Cardiac muscle cell (in vitro differentiated cells and primary cell): ENCODE measurements around the gene VASH1. TPM values are rescaled to one million over a fixed set of nuclear protein-coding genes. Genes with fewer than 3 reads are reported as not detected.

Experiments
- DNase-seq, 2 donors: peaks; one replicate each; pipeline versions ENCODE4 v3.0.0 to v3.0.0-alpha.2; 2010 to 2017; ENCODE audit warnings: low read depth in 1 of 2, low spot score in 1 of 2
- H3K27ac ChIP-seq: fragments of 200-600 bp; sonication (generic); 2 replicates; pipeline ENCODE4 v1.5.1; 2016
- H3K27me3 ChIP-seq: fragments of 200-600 bp; sonication (generic); 2 replicates; pipeline ENCODE4 v1.6.0; 2016; ENCODE audit warnings: control low read depth
- H3K36me3 ChIP-seq: fragments of 200-600 bp; sonication (generic); 2 replicates; pipeline ENCODE4 v1.5.1; 2016; ENCODE audit warnings: control low read depth
- H3K4me1 ChIP-seq: fragments of 200-600 bp; sonication (generic); 2 replicates; pipeline ENCODE4 v1.8.1; 2017; ENCODE audit warnings: low read depth, mild to moderate bottlenecking, mixed run types
- H3K4me3 ChIP-seq: fragments of 200-600 bp; sonication (generic); 2 replicates; pipeline ENCODE4 v1.5.1; 2016; ENCODE audit warnings: mild to moderate bottlenecking
- H3K9me3 ChIP-seq: fragments of 200-600 bp; sonication (generic); 2 replicates; pipeline ENCODE4 v1.5.1; 2017; ENCODE audit warnings: low read depth, mild to moderate bottlenecking, control low read depth
- CTCF ChIP-seq: IDR thresholded peaks from 2 replicates; pipeline ENCODE4 v1.5.1; 2012; ENCODE audit warnings: low read depth, mild to moderate bottlenecking, low read length
- polyA plus RNA-seq: library from polyadenylated mRNA; unstranded; fragments of >200 nt; fragmentation: Nextera tagmentation; extraction: Ambion mirVana; gene quantifications from 2 replicates; pipeline ENCODE4 v1.2.1, GENCODE V29; 2016
- total RNA-seq: library from RNA; depleted of rRNA; stranded (reverse); fragments of >200 nt; gene quantifications from 2 replicates; pipeline ENCODE4 v1.2.3, GENCODE V29; 2016

The VASH1 gene
- total and polyA plus RNA-seq, 2 experiments from 2014 or later: 22.1 to 41.0 TPM

DNA sequence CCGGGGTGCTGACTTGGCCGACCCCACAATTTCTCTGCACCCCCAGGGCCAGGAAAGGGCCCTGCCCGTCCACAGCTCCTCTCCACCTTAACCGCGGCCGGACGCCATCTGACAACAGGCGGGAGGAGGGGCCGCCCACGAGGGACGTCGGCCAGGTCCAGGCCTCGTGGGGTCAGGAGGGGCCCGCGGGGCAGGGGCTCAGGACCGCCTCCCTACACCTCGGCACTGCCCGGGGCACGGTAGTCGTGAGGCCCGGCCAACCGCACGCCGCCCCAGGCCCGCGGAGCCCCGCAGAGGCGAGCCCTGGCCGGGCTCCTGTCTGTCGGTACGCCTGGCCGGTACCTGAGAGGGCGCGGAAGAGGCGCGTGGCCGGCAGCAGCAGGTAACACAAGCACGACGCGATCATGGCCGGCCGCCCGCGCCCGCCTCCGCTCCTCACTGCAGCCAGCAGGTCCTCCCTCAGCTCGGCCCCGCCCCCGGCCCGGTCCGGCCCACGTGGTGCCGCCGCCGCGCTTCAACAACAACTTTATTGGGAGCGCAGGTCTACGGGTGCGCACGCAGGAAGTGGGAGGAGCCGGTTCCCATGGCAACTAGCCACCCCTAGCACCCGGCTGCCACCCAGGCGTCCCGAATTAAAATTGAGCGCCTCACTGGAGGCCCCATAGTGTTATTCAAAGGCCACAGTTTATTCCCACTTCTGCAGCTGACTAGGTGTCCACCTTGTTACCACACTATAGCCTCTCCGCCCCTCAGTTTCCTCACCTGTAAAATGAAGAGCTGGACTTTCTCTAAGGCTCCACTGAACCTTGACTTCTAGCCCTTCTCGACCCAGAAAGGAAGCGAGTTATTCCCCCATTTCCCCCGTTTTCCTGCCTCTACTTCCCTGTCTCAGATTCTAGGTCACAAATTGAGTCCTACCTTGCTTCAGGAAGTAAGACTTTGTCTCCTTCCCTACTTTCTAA lies 51.4 kb downstream of the VASH1 start, which contains the start of gene ANGEL1:
Gene ANGEL1, minus strand, starts transcription at position 461 of the 962 bp plus-strand sequence. Its CDS starts 55 bp downstream, at position 406.
- Histone ChIP-seq H3K27ac (peak within 1 kb of the TSS; percentile 77), H3K4me3 (peak within 1 kb of the TSS; percentile 60), H3K27me3 (no peaks in the 10 kb centered on the region), H3K9me3 (no peaks in the 10 kb centered on the region), H3K4me1 (peaks cover 15% of the 10 kb centered on the region), H3K36me3 (peaks cover 9% of the 10 kb centered on the region)
- peak; percentile 94 to 98 for DNase-seq
- TF ChIP-seq CTCF: no peak

DNA sequence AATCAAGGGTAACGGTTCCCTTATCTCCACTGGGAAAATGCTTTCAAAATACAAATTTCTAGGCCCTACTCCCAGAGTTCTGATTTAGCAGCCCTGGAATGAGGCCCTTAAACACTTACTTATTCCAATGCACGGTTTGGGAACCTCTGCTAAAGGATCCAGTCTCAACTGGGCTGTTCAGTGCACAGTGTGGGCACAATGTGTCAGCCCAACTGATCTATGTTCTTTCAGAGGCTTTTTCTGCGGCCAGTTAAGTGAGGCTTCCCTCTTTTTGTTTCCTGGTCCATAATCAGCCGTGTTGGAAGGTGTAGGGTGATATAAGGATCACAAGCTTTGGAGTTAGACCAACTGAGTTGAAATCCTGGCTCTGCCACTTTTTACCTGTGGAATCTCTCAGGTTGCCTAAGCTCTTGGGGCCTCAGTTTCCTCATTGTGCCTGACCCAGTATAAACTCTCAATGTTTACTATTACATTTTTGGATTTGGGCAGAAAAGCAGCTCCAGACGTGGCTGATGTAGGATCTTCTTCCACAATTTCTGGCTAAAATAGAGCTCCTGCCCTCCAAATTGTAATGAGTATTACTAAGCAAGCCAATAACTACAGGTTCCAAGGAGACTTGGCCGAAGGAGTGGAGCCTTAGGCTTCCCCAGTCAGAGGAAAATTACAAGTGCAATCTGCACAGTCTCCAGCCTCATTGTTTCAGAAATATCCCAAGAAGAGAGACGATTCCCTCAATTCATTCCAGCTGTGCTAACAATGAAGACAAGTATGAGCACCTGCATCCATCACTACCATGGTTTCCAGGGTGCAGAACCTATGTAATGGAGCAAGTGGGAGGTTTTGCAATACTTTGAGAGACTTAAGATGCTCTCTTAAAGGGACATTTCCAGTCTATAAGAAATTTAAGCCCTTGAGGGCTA lies 53.7 kb downstream of the VASH1 start:
- no peaks in the 10 kb centered on the region for H3K9me3 ChIP-seq
- peaks cover 15% of the 10 kb centered on the region for H3K4me1 ChIP-seq
- no peak for TF ChIP-seq CTCF
- no peak overlapping the region for H3K4me3 ChIP-seq
- H3K27ac ChIP-seq: no peak overlapping the region
- no peaks in the 10 kb centered on the region for H3K36me3 ChIP-seq
- H3K27me3 ChIP-seq: peaks cover 5% of the 10 kb centered on the region
- no peak for DNase-seq

DNA sequence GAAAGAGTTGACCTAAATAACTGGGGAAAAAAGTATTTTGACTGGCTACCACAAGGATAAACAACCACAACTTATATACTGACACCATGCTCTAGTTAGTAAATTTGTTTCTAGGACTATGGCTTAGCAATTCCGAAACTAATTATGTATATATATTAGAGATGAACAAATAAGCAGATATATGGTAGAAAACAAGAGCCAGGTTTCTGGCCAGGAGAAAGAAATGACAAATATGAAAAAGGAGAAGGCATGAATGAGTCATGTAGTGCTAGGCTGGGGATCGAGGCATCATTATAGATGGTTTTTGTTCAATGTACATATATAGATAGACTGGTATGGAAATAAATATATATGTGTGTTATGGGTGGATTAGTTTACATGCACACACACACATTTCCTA lies 59.4 kb downstream of the VASH1 start:
- no peaks in the 10 kb centered on the region for H3K36me3 ChIP-seq
- H3K27me3 ChIP-seq: peaks cover 5% of the 10 kb centered on the region
- no peaks in the 10 kb centered on the region for H3K9me3 ChIP-seq
- no peak overlapping the region for H3K27ac ChIP-seq
- no peak for DNase-seq
- no peak for TF ChIP-seq CTCF
- no peak overlapping the region for H3K4me3 ChIP-seq
- H3K4me1 ChIP-seq: no peaks in the 10 kb centered on the region

DNA sequence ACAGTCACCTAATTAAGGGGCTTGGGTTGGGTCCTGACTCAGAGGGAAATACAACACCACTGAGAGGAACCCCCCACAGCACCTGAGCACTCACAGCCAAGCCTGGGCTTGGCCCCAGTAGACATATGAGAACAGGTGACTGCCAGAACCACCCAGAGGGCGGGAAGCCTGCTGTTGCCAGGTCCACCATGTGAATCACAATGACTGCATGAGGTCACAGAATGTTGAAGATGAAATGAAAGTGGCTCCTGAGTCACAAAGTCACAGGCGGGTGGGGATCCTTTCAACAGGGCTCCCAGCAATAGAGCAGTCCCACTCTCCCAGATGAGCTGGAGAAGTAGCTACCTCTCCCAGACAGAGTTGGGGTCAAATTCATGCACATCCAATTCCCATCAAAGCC lies 64.9 kb downstream of the VASH1 start, which contains the start of gene LRRC74A:
Gene LRRC74A, plus strand, starts transcription at position 287 of the 400 bp plus-strand sequence. CDS start 290 bp downstream, outside the sequence.
- Histone ChIP-seq H3K4me1 (no peaks in the 10 kb centered on the region), H3K27me3 (no peaks in the 10 kb centered on the region), H3K27ac (no peak within 1 kb of the TSS), H3K36me3 (no peaks in the 10 kb centered on the region), H3K4me3 (no peak within 1 kb of the TSS), H3K9me3 (no peaks in the 10 kb centered on the region)
- no peak for DNase-seq
- TF ChIP-seq CTCF: no peak

DNA sequence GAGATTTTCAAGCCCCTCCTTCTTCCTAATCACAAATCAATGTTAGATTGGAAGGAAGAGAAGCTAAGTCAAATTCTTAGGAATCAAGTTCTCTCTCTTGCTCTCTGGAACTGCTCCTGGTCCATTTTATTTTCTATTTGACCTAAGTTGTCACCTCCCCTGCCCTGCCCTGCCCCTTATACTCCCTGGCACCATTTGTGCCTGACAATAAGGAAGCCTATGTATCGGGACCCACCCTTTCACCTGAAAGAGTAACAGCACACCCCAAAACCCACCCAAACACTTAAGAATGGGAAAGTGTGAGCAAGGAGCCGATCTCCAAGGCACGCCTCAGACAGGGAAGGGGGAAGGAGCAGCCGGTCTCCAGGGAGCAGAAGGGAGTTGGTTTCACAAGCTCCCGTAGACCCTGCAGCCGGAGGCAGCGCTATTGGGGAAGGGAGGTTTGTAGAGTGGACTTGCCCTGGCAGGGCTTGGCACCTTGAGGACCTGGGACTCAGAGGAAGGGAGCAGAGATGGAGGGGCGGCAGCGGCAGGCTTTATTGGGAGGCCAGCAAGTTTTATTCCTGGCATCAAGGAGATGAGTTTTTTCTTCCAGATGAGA lies 66.5 kb downstream of the VASH1 start:
- Histone ChIP-seq H3K4me1 (no peaks in the 10 kb centered on the region), H3K36me3 (no peaks in the 10 kb centered on the region), H3K9me3 (no peaks in the 10 kb centered on the region), H3K27me3 (no peaks in the 10 kb centered on the region), H3K4me3 (no peak overlapping the region), H3K27ac (no peak overlapping the region)
- peak in 1 of 2 donors; percentile 65 for DNase-seq
- no peak for TF ChIP-seq CTCF
